Sigmoid colon (tissue), 4 donors: ENCODE data around the gene PPP2CA.

Experiments
- EP300 ChIP-seq, 4 donors: sonication (generic); formaldehyde crosslinking; IDR thresholded peaks; one replicate each; pipeline ENCODE4 v1.6.1; 2017; ENCODE audit warnings: antibody characterized with exemption in 4 of 4
- POLR2A ChIP-seq, 2 donors: fragments of 450-650 bp; IDR thresholded peaks; one replicate each; pipeline ENCODE4 v1.6.1; 2016; ENCODE audit warnings: antibody characterized with exemption in 2 of 2, mild to moderate bottlenecking in 2 of 2, moderate library complexity in 2 of 2
- POLR2AphosphoS5 ChIP-seq, 4 donors: sonication (generic); formaldehyde crosslinking; IDR thresholded peaks; one replicate each; pipeline ENCODE4 v1.6.1; 2017; ENCODE audit warnings: antibody characterized with exemption in 4 of 4
- TF ChIP-seq, protein P1 (sequence below), 4 experiments: fragments of 450-650 bp in 3 of 4; fragments of 200-600 bp in 1 of 4; IDR thresholded peaks; one replicate each; pipeline ENCODE4 v1.5.1; 2016 to 2019; ENCODE audit warnings: antibody characterized with exemption in 4 of 4, mild to moderate bottlenecking in 3 of 4, moderate library complexity in 2 of 4

DNA sequence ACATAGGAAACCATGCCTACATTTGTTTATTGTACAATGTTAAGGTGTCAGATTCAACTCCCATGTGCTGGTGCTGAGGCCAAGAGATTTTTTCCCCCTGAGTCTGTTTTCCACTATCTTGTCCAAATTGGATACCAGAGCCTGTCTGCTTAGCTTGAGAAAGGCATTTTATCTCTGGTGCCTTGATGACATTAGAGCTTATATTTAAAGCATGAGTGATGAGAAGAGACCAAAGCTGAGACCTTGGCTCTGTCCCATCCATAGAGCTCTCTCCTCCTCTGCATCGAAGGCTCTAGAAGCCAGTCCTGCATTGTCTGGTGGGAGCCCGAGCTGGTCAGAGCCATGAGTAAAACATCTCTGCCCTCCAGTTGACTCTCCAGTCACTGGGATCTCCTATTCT is 10.4 kb upstream of the PPP2CA start:
- no peak for TF ChIP-seq POLR2A (IDR thresholded peaks at IDR 0.05)
- no peak for TF ChIP-seq POLR2AphosphoS5 (IDR thresholded peaks at IDR 0.05)
- TF ChIP-seq, protein P1, sequence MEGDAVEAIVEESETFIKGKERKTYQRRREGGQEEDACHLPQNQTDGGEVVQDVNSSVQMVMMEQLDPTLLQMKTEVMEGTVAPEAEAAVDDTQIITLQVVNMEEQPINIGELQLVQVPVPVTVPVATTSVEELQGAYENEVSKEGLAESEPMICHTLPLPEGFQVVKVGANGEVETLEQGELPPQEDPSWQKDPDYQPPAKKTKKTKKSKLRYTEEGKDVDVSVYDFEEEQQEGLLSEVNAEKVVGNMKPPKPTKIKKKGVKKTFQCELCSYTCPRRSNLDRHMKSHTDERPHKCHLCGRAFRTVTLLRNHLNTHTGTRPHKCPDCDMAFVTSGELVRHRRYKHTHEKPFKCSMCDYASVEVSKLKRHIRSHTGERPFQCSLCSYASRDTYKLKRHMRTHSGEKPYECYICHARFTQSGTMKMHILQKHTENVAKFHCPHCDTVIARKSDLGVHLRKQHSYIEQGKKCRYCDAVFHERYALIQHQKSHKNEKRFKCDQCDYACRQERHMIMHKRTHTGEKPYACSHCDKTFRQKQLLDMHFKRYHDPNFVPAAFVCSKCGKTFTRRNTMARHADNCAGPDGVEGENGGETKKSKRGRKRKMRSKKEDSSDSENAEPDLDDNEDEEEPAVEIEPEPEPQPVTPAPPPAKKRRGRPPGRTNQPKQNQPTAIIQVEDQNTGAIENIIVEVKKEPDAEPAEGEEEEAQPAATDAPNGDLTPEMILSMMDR (IDR thresholded peaks at IDR 0.05): no peak
- TF ChIP-seq EP300 (IDR thresholded peaks at IDR 0.05): no peak
